HepG2 (cell line): ENCODE measurements around the gene UTP25. TPM values are rescaled to one million over a fixed set of nuclear protein-coding genes. Genes with fewer than 3 reads are reported as not detected.

Source experiments
- ATAC-seq: fragments of 200-7000 bp; cut with Tn5 transposase; 3 replicates; pipeline ENCODE4 v1.9.1; 2020; ENCODE audit warnings: mild to moderate bottlenecking, moderate library complexity
- BruUV-seq: library from RNA; stranded (reverse); fragments of 400-500 nt; replicated peaks from 2 replicates; lab custom pipeline; 2021; lab: Mats Ljungman, UMichigan
- CTCF ChIA-PET: fragments of 300-600 bp; formaldehyde crosslinking; extraction: SDS; loops from one replicate; lab custom pipeline; 2021; ENCODE audit warnings: low total read pairs, inconsistent platforms, low intra/inter-chr PET ratio; lab: Yijun Ruan, JAX
- POLR2A ChIA-PET: fragments of 350-600 bp; sonication (Branson Sonifier 250); formaldehyde crosslinking; loops from one replicate; lab custom pipeline; 2020; ENCODE audit warnings: antibody characterized with exemption, inconsistent platforms; lab: Yijun Ruan, JAX
- DNase-seq: peaks from one replicate; pipeline ENCODE4 v3.0.0-alpha.2; 2015; ENCODE audit warnings: low spot score
- FAIRE-seq: peaks from 3 replicates; lab custom pipeline; 2011; peaks lifted over from hg19 to GRCh38; lab: Jason Lieb, UNC
- H2AFZ ChIP-seq: one replicate; pipeline ENCODE4 v1.6.1; 2011; ENCODE audit warnings: low read length, inconsistent platforms
- H3K27ac ChIP-seq: fragments of 300-600 bp; 3 replicates; pipeline ENCODE4 v1.8.0; 2011; ENCODE audit warnings: mixed run types, mild to moderate bottlenecking, mixed read lengths, low read length, inconsistent platforms; ENCODE audit not compliant: insufficient read depth; ENCODE audit errors: extremely low read length
- H3K27me3 ChIP-seq, 2 experiments: fragments of 200-600 bp in 1 of 2; 2 replicates in 1 of 2; 3 replicates in 1 of 2; pipeline versions ENCODE4 v1.6.0 to v1.8.0; 2011; ENCODE audit warnings: low read length in 2 of 2, mild to moderate bottlenecking in 2 of 2, moderate library complexity in 2 of 2, inconsistent platforms in 1 of 2; ENCODE audit not compliant: insufficient read depth in 2 of 2, control insufficient read depth in 1 of 2
- H3K36me3 ChIP-seq, 2 experiments: fragments of 200-600 bp in 1 of 2; replicated peaks in 1 of 2; 2 replicates in 1 of 2; 3 replicates in 1 of 2; pipeline versions ENCODE4 v1.5.1 to v1.8.0; 2011; ENCODE audit warnings: low read length in 2 of 2, inconsistent platforms in 1 of 2; ENCODE audit not compliant: insufficient read depth in 2 of 2, control insufficient read depth in 1 of 2
- H3K4me1 ChIP-seq: 2 replicates; pipeline ENCODE4 v1.5.1; 2012; ENCODE audit warnings: low read length, inconsistent platforms; ENCODE audit not compliant: insufficient read depth
- H3K4me2 ChIP-seq: 2 replicates; pipeline ENCODE4 v1.6.0; 2011; ENCODE audit warnings: low read depth, low read length, inconsistent platforms
- H3K4me3 ChIP-seq, 3 experiments: fragments of 200-600 bp in 1 of 3; sonication (generic), shearing (Covaris generic) in 1 of 3; replicated peaks in 1 of 3; 2 replicates each; pipeline ENCODE4 v1.5.1; 2011 to 2016; ENCODE audit warnings: low read length in 3 of 3, inconsistent platforms in 2 of 3, low read depth in 2 of 3, mild to moderate bottlenecking in 2 of 3, control low read depth in 1 of 3, mixed read lengths in 1 of 3; ENCODE audit not compliant: insufficient read depth in 1 of 3
- H3K79me2 ChIP-seq: one replicate; pipeline ENCODE4 v1.6.1; 2011; ENCODE audit warnings: low read length, inconsistent platforms; ENCODE audit not compliant: insufficient read depth
- H3K9ac ChIP-seq: 2 replicates; pipeline ENCODE4 v1.6.0; 2011; ENCODE audit warnings: mild to moderate bottlenecking, low read depth, low read length, inconsistent platforms; ENCODE audit not compliant: insufficient read depth
- H3K9me3 ChIP-seq: 2 replicates; pipeline ENCODE4 v1.5.1; 2012; ENCODE audit warnings: mild to moderate bottlenecking, low read length
- H4K20me1 ChIP-seq: 2 replicates; pipeline ENCODE4 v1.6.0; 2011; ENCODE audit warnings: inconsistent platforms, mild to moderate bottlenecking, low read length, moderate library complexity; ENCODE audit not compliant: insufficient read depth
- BRCA1 ChIP-seq: sonication (generic); formaldehyde crosslinking; IDR thresholded peaks from 2 replicates; pipeline ENCODE4 v1.4.0; 2020; ENCODE audit warnings: missing genetic modification reagents
- ESRRA ChIP-seq: sonication (generic); formaldehyde crosslinking; IDR thresholded peaks from 2 replicates; pipeline ENCODE4 v1.5.1; 2020; ENCODE audit warnings: mild to moderate bottlenecking, low read depth, missing genetic modification reagents
- ETV6 ChIP-seq: sonication (generic); formaldehyde crosslinking; conservative IDR thresholded peaks from 2 replicates; pipeline ENCODE4 v1.4.0; 2020; ENCODE audit warnings: missing genetic modification reagents
- KMT2B ChIP-seq: IDR thresholded peaks from 2 replicates; pipeline ENCODE4 v1.6.1; 2016; ENCODE audit warnings: missing genetic modification reagents, missing compliant biosample characterization
- PAX8 ChIP-seq: sonication (generic); formaldehyde crosslinking; IDR thresholded peaks from 2 replicates; pipeline ENCODE4 v1.8.0; 2022; ENCODE audit warnings: mild to moderate bottlenecking, missing genetic modification reagents, borderline replicate concordance
- RELA ChIP-seq: sonication (generic); formaldehyde crosslinking; IDR thresholded peaks from 2 replicates; pipeline ENCODE4 v1.4.0; 2020; ENCODE audit warnings: missing genetic modification reagents
- SIX1 ChIP-seq: sonication (generic); formaldehyde crosslinking; IDR thresholded peaks from 2 replicates; pipeline ENCODE4 v1.4.0; 2020; ENCODE audit warnings: missing genetic modification reagents, borderline replicate concordance
- SUZ12 ChIP-seq: fragments of 150-350 bp; IDR thresholded peaks from 2 replicates; pipeline ENCODE4 v1.6.1; 2014; ENCODE audit warnings: low read depth, low read length
- U2AF2 ChIP-seq: fragments of 200-400 bp; formaldehyde crosslinking; IDR thresholded peaks from 2 replicates; pipeline ENCODE4 v1.6.1; 2017; ENCODE audit warnings: low read depth, mild to moderate bottlenecking, low read length
- XRCC5 ChIP-seq: fragments of 200-400 bp; formaldehyde crosslinking; optimal IDR thresholded peaks from 2 replicates; pipeline ENCODE3; 2017; ENCODE audit warnings: mild to moderate bottlenecking, low read length
- ZIK1 ChIP-seq: sonication (generic); formaldehyde crosslinking; IDR thresholded peaks from 2 replicates; pipeline ENCODE4 v1.5.0; 2020; ENCODE audit warnings: mild to moderate bottlenecking, low read depth, missing genetic modification reagents, borderline replicate concordance
- ZNF121 ChIP-seq: sonication (generic); formaldehyde crosslinking; IDR thresholded peaks from 2 replicates; pipeline ENCODE4 v1.5.0; 2020; ENCODE audit warnings: mild to moderate bottlenecking, missing genetic modification reagents
- ZNF260 ChIP-seq: sonication (generic); formaldehyde crosslinking; IDR thresholded peaks from 2 replicates; pipeline ENCODE4 v1.4.0; 2020; ENCODE audit warnings: missing genetic modification reagents, low read depth, mild to moderate bottlenecking, borderline replicate concordance
- ZNF567 ChIP-seq: sonication (generic); formaldehyde crosslinking; IDR thresholded peaks from 2 replicates; pipeline ENCODE4 v1.8.1; 2023; ENCODE audit warnings: mild to moderate bottlenecking, missing genetic modification reagents, borderline replicate concordance
- WGBS: methylation state at CpG from one replicate; pipeline ENCODE4 v1.1.6; 2017; ENCODE audit warnings: low lambda C conversion rate; 5-methylcytosine and 5-hydroxymethylcytosine counted together
- in situ Hi-C: cut with HindIII; loops from 2 replicates; pipeline ENCODE4 v1.10.0; 2017; ENCODE audit warnings: low pct_unique_long_range_greater_than_20kb; ENCODE audit not compliant: extremely low pct_ligation_motif_present
- intact Hi-C: fragments of 100-400 bp; cut with micrococcal nuclease; formaldehyde crosslinking; loops from one replicate; pipeline ENCODE4 v1.10.0; 2022; ENCODE audit not compliant: unreplicated experiment
- polyA plus RNA-seq, 8 experiments: library from polyadenylated mRNA; depleted of rRNA in 3 of 8; stranded (reverse) in 7 of 8; unstranded in 1 of 8; fragments of >200 nt; fragmentation: Illumina TruSeq in 4 of 8; extraction: Trizol in 4 of 8; gene quantifications; 2 replicates each; pipeline versions ENCODE4 v1.2.1 to v1.2.3, GENCODE V29; 2011 to 2016; ENCODE audit warnings: low read depth in 4 of 8, missing spikeins in 1 of 8, mixed read lengths in 1 of 8; ENCODE audit not compliant: insufficient read depth in 1 of 8
- total RNA-seq, 5 experiments: library from RNA; depleted of rRNA; stranded (reverse); fragments of >200 nt; fragmentation: Illumina TruSeq; extraction: Trizol; gene quantifications; 2 replicates each; pipeline ENCODE4 v1.2.3, GENCODE V29; 2016; ENCODE audit warnings: low read depth in 1 of 5
- TF ChIP-seq, protein P1 (sequence below): sonication (generic); formaldehyde crosslinking; IDR thresholded peaks from 2 replicates; pipeline ENCODE4 v1.4.0; 2020; ENCODE audit warnings: low read depth, mild to moderate bottlenecking, missing genetic modification reagents

Gene UTP25
- total and polyA plus RNA-seq, 2 of the 13 experiments (the other 11 are each of a cell fraction or from before 2014, with no cell fraction given), result 4.8 to 5.7 TPM

DNA sequence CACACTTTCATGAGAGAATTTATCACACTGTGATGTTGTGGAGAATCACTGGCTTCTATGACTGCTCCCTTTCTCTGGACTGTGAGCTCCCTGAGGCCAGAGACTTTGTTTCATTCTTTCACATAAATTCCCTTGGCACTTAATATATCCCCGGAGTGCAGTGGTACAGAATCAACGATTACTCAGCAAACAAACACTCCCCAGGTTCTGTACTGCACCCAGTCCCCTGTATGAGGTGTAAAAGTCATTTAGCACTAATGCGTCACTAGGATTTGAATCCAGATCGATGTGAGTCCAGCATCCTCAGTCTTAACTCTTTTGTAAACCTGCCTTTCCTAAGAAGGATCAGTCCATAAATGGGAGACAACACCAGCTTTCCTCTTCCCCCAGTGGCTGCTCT, 6.8 kb upstream of the UTP25 start:
- Histone ChIP-seq H2AFZ (no peak overlapping the region), H3K4me1 (peaks cover 14% of the 10 kb centered on the region), H3K9me3 (no peaks in the 10 kb centered on the region), H3K79me2 (no peaks in the 10 kb centered on the region), H3K4me2 (no peak overlapping the region), H3K9ac (no peak overlapping the region), H4K20me1 (no peaks in the 10 kb centered on the region), H3K27ac (no peak overlapping the region), H3K4me3 (no peak overlapping the region), H3K27me3 (peaks cover 0 to 6% of the 10 kb centered on the region in 2 experiments; a peak in 2 of 5 replicates), H3K36me3 (no peaks in the 10 kb centered on the region)
- no peak for TF ChIP-seq SIX1 (CRISPR knock-in tag)
- no peak for TF ChIP-seq PAX8 (CRISPR knock-in tag)
- TF ChIP-seq RELA (CRISPR knock-in tag), result no peak
- TF ChIP-seq KMT2B, result no peak
- no peak for TF ChIP-seq ZNF260 (CRISPR knock-in tag)
- TF ChIP-seq, protein P1, sequence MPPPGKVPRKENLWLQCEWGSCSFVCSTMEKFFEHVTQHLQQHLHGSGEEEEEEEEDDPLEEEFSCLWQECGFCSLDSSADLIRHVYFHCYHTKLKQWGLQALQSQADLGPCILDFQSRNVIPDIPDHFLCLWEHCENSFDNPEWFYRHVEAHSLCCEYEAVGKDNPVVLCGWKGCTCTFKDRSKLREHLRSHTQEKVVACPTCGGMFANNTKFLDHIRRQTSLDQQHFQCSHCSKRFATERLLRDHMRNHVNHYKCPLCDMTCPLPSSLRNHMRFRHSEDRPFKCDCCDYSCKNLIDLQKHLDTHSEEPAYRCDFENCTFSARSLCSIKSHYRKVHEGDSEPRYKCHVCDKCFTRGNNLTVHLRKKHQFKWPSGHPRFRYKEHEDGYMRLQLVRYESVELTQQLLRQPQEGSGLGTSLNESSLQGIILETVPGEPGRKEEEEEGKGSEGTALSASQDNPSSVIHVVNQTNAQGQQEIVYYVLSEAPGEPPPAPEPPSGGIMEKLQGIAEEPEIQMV (CRISPR knock-in tag), result no peak
- ATAC-seq, result no peak
- no peak for DNase-seq
- WGBS, result 0% methylated on average over 4 of the region's 4 CpGs
- no TSS peak for BruUV-seq
- FAIRE-seq, result no peak
- POLR2A ChIA-PET, result no interaction called here
- in situ Hi-C loops, result no loop called here
- CTCF ChIA-PET, result no interaction called here
- intact Hi-C loops, result loop anchor here (5.0 kb wide), 1 partner anchor 74 kb away; no protein-coding TSS in a partner anchor

DNA sequence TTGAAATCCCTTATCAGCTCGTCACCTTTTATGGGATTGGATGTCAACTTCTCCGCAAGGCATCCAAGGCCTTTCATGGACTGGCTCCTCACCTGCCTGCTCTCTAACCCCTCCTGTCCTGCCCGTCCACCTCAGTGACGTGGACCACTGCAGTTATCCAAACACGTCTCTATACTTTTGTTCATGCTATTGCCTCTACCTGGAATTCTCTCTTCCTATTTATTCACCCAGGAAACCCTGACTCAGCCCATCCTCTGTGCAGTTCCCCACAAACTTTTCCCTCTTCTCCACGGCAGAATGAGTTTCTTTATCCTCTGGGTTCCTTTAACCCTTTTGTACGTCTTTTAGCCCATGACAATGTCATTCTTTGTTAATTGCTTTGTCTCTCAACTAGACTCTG, 5.1 kb upstream of the UTP25 start:
- Histone ChIP-seq H3K9ac (no peak overlapping the region), H3K4me3 (no peak overlapping the region), H2AFZ (peak overlapping the region; percentile 31), H3K79me2 (no peaks in the 10 kb centered on the region), H3K4me1 (peaks cover 23% of the 10 kb centered on the region), H3K27ac (no peak overlapping the region), H3K27me3 (peaks cover 0 to 6% of the 10 kb centered on the region in 2 experiments; a peak in 1 of 5 replicates), H3K9me3 (no peaks in the 10 kb centered on the region), H4K20me1 (no peaks in the 10 kb centered on the region), H3K36me3 (no peaks in the 10 kb centered on the region), H3K4me2 (peak overlapping the region; percentile 39)
- CTCF ChIA-PET, result interaction anchor here (1.5 kb wide), 1 partner anchor 167 kb away, joined by 4 read pairs; no protein-coding TSS in a partner anchor
- WGBS, result 39% methylated on average over 7 of the region's 7 CpGs
- in situ Hi-C loops (no loop called here), intact Hi-C loops (loop anchor here (5.0 kb wide), 1 partner anchor 75 kb away; no protein-coding TSS in a partner anchor)
- ATAC-seq (no peak), DNase-seq (no peak), FAIRE-seq (no peak)
- POLR2A ChIA-PET, result no interaction called here
- BruUV-seq, result no TSS peak
- TF ChIP-seq, protein P1 (CRISPR knock-in tag), result no peak
- TF ChIP-seq U2AF2 (no peak), BRCA1 (CRISPR knock-in tag) (no peak), ETV6 (no peak), XRCC5 (no peak), ZNF121 (CRISPR knock-in tag) (no peak), ESRRA (no peak), SUZ12 (no peak), ZNF567 (CRISPR knock-in tag) (no peak), ZIK1 (no peak)
